COR-L47 (cell line): ENCODE results near the gene DGKE.
A peak's percentile ranks its signal among the peaks of the same experiment; 100 is the strongest.

ENCODE experiments used
- DNase-seq: peaks from one replicate; lab custom pipeline; 2025; lab: John Stamatoyannopoulos, UW

The DGKE gene

GRCh38 chr17:56815711-56816110 is 18.2 kb upstream of the DGKE start:
- DNase-seq = no peak

GRCh38 chr17:56817066-56817465 is 16.9 kb upstream of the DGKE start:
- no peak for DNase-seq

- DNase-seq = no peak
These were observed 14.9 kb upstream of the DGKE start for GRCh38 chr17:56819030-56819429.

- peak; percentile 40 for DNase-seq
These were observed 14.4 kb upstream of the DGKE start for GRCh38 chr17:56819431-56820145.

GRCh38 chr17:56820207-56820606 is 13.7 kb upstream of the DGKE start:
- no peak for DNase-seq

- DNase-seq = no peak
These were observed 12.0 kb upstream of the DGKE start for GRCh38 chr17:56821847-56822534.

- no peak for DNase-seq
These were observed 11.2 kb upstream of the DGKE start for GRCh38 chr17:56822725-56823124.

GRCh38 chr17:56823848-56824247 is 10.1 kb upstream of the DGKE start:
- no peak for DNase-seq

- DNase-seq = no peak
These were observed 9.4 kb upstream of the DGKE start for GRCh38 chr17:56824503-56824902.

- DNase-seq = no peak
These were observed 7.1 kb upstream of the DGKE start for GRCh38 chr17:56826611-56827414.

GRCh38 chr17:56830726-56831368 is 3.1 kb upstream of the DGKE start:
- DNase-seq = no peak

- no peak for DNase-seq
These were observed 2.4 kb upstream of the DGKE start for GRCh38 chr17:56831369-56832095.

GRCh38 chr17:56832446-56832845 is 1.5 kb upstream of the DGKE start:
- no peak for DNase-seq

- DNase-seq = peak; percentile 83
These were observed 718 bp upstream of the DGKE start for GRCh38 chr17:56833057-56833808.

GRCh38 chr17:56834380-56835263 is 671 bp downstream of the DGKE start:
- peak; percentile 75 for DNase-seq

- DNase-seq = no peak
These were observed 1.3 kb downstream of the DGKE start for GRCh38 chr17:56835264-56835585.

- no peak for DNase-seq
These were observed 4.7 kb downstream of the DGKE start for GRCh38 chr17:56838687-56839086.

GRCh38 chr17:56842577-56842976 is 8.6 kb downstream of the DGKE start:
- no peak for DNase-seq

- no peak for DNase-seq
These were observed 12.0 kb downstream of the DGKE start for GRCh38 chr17:56845934-56846333.

GRCh38 chr17:56847106-56847505 is 13.2 kb downstream of the DGKE start:
- no peak for DNase-seq
